OCI-LY1 (cell line): ENCODE measurements around the gene CAMK2D.

ENCODE experiments used
- H2AFZ ChIP-seq: fragments of 200-600 bp; sonication (generic), shearing (Covaris generic); 2 replicates; pipeline ENCODE4 v1.6.0; 2014; ENCODE audit warnings: antibody characterized with exemption, mild to moderate bottlenecking, low read length
- H3F3A ChIP-seq: fragments of 200-600 bp; sonication (generic), shearing (Covaris generic); 2 replicates; pipeline ENCODE4 v1.6.0; 2014; ENCODE audit warnings: mild to moderate bottlenecking, antibody characterized with exemption, low read length, moderate library complexity; ENCODE audit not compliant: insufficient read depth
- H3K27ac ChIP-seq: fragments of 200-600 bp; sonication (generic); 2 replicates; pipeline ENCODE4 v1.5.1; 2014; ENCODE audit warnings: low read length, mixed run types, mild to moderate bottlenecking, low read depth; ENCODE audit not compliant: poor library complexity, severe bottlenecking
- H3K27me3 ChIP-seq: fragments of 200-600 bp; sonication (generic); 2 replicates; pipeline ENCODE4 v1.6.0; 2014; ENCODE audit warnings: antibody characterized with exemption, mild to moderate bottlenecking, low read length, moderate library complexity; ENCODE audit not compliant: insufficient read depth
- H3K36me3 ChIP-seq: fragments of 200-600 bp; sonication (generic); 2 replicates; pipeline ENCODE4 v1.6.1; 2014; ENCODE audit warnings: mild to moderate bottlenecking, antibody characterized with exemption, low read length, moderate library complexity, mixed read lengths; ENCODE audit not compliant: insufficient read depth
- H3K4me1 ChIP-seq: fragments of 200-600 bp; sonication (generic); 2 replicates; pipeline ENCODE4 v1.5.1; 2014; ENCODE audit warnings: mild to moderate bottlenecking, low read length, moderate library complexity; ENCODE audit not compliant: insufficient read depth, severe bottlenecking
- H3K4me2 ChIP-seq: fragments of 200-600 bp; sonication (generic), shearing (Covaris generic); 2 replicates; pipeline ENCODE4 v1.6.1; 2014; ENCODE audit warnings: low read length
- H3K4me3 ChIP-seq: fragments of 200-600 bp; sonication (generic); 2 replicates; pipeline ENCODE4 v1.5.1; 2014; ENCODE audit warnings: low read length, low read depth, mild to moderate bottlenecking, mixed read lengths; ENCODE audit not compliant: poor library complexity, severe bottlenecking
- H3K79me2 ChIP-seq: fragments of 200-600 bp; shearing (Covaris generic); 2 replicates; pipeline ENCODE4 v1.6.1; 2016; ENCODE audit warnings: mixed run types, low read length, mixed read lengths; ENCODE audit not compliant: insufficient read depth
- H3K9ac ChIP-seq: fragments of 200-600 bp; sonication (generic), shearing (Covaris generic); 2 replicates; pipeline ENCODE4 v1.6.1; 2014; ENCODE audit warnings: mild to moderate bottlenecking, low read length, mixed read lengths
- H3K9me2 ChIP-seq: fragments of 200-600 bp; sonication (generic), shearing (Covaris generic); 2 replicates; pipeline ENCODE4 v1.6.1; 2014; ENCODE audit warnings: low read depth, mild to moderate bottlenecking, low read length, mixed read lengths
- H3K9me3 ChIP-seq: fragments of 200-600 bp; shearing (Covaris generic); 2 replicates; pipeline ENCODE4 v1.6.1; 2014; ENCODE audit warnings: low read length, mixed read lengths
- H4K20me1 ChIP-seq: fragments of 200-600 bp; sonication (generic), shearing (Covaris generic); 2 replicates; pipeline ENCODE4 v1.6.0; 2016; ENCODE audit warnings: mild to moderate bottlenecking, low read length; ENCODE audit not compliant: insufficient read depth
- EZH2 ChIP-seq: fragments of 200-600 bp; sonication (generic), shearing (Covaris generic); IDR thresholded peaks from 2 replicates; pipeline ENCODE4 v1.8.0; 2017; ENCODE audit warnings: borderline replicate concordance, mixed run types, mild to moderate bottlenecking, antibody characterized with exemption, low read length, moderate library complexity, mixed read lengths
- TF ChIP-seq, protein P1 (sequence below): fragments of 200-600 bp; sonication (generic), shearing (Covaris generic); IDR thresholded peaks from 2 replicates; pipeline ENCODE4 v1.5.1; 2017; ENCODE audit warnings: mild to moderate bottlenecking, antibody characterized with exemption, low read length, moderate library complexity, mixed read lengths

The CAMK2D gene

DNA sequence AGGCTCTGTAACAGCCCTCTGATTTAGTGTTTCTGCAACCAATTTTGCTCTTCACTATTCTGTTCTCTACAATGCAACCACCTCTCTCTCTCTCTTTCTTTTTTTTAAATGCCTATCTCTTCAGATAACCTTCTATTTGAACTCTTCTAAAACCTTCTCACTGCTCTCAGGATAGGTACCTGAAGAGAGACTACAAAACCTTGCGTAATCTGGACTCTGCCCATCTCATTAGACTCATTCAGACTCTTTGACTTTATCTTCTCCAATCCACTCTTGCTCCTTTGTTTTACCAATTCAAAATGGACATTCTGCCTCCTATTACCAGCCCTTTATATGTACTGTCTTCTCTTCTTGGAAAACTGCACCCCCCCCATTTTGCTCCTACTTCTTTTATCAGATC, 291.6 kb downstream of the CAMK2D start:
- Histone ChIP-seq H3K4me2 (no peak overlapping the region), H3F3A (no peaks in the 10 kb centered on the region), H3K4me3 (no peak overlapping the region), H2AFZ (no peak overlapping the region), H3K27me3 (no peaks in the 10 kb centered on the region), H3K9me3 (no peaks in the 10 kb centered on the region), H3K36me3 (peaks cover 17% of the 10 kb centered on the region; the same call in 1 of the 2 replicates), H4K20me1 (no peaks in the 10 kb centered on the region), H3K9ac (no peak overlapping the region), H3K79me2 (no peaks in the 10 kb centered on the region), H3K4me1 (no peaks in the 10 kb centered on the region), H3K27ac (no peak overlapping the region), H3K9me2 (no peaks in the 10 kb centered on the region)
- TF ChIP-seq, protein P1, sequence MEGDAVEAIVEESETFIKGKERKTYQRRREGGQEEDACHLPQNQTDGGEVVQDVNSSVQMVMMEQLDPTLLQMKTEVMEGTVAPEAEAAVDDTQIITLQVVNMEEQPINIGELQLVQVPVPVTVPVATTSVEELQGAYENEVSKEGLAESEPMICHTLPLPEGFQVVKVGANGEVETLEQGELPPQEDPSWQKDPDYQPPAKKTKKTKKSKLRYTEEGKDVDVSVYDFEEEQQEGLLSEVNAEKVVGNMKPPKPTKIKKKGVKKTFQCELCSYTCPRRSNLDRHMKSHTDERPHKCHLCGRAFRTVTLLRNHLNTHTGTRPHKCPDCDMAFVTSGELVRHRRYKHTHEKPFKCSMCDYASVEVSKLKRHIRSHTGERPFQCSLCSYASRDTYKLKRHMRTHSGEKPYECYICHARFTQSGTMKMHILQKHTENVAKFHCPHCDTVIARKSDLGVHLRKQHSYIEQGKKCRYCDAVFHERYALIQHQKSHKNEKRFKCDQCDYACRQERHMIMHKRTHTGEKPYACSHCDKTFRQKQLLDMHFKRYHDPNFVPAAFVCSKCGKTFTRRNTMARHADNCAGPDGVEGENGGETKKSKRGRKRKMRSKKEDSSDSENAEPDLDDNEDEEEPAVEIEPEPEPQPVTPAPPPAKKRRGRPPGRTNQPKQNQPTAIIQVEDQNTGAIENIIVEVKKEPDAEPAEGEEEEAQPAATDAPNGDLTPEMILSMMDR, result no peak
- TF ChIP-seq EZH2, result no peak

DNA sequence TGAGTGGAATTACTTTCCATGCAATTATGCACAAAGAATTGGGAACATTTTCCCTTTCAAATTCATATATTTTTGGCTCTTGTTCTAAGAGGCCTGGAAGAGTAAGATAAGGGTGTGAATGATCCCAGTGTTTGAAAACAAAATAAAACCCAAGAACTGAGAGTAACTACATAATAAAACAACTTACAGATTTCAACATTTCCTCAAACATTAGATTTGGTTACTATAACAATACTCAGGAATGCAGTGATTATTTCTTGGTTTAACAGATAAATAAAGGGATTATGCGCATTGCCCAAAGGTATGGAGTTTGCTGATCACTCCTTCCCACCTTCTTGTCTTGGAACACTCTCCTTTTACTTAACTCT, 292.5 kb downstream of the CAMK2D start:
- no peak overlapping the region for H3K4me3 ChIP-seq
- H3K79me2 ChIP-seq, result no peaks in the 10 kb centered on the region
- TF ChIP-seq EZH2, result no peak
- TF ChIP-seq, protein P1, result no peak
- peaks cover 26% of the 10 kb centered on the region for H3K36me3 ChIP-seq
- no peaks in the 10 kb centered on the region for H3K9me3 ChIP-seq
- no peak overlapping the region for H2AFZ ChIP-seq
- no peaks in the 10 kb centered on the region for H3K27me3 ChIP-seq
- H3K9me2 ChIP-seq, result no peaks in the 10 kb centered on the region
- H4K20me1 ChIP-seq, result no peaks in the 10 kb centered on the region
- H3K9ac ChIP-seq, result no peak overlapping the region
- H3K4me1 ChIP-seq, result no peaks in the 10 kb centered on the region
- H3K4me2 ChIP-seq, result no peak overlapping the region
- no peaks in the 10 kb centered on the region for H3F3A ChIP-seq
- no peak overlapping the region for H3K27ac ChIP-seq

DNA sequence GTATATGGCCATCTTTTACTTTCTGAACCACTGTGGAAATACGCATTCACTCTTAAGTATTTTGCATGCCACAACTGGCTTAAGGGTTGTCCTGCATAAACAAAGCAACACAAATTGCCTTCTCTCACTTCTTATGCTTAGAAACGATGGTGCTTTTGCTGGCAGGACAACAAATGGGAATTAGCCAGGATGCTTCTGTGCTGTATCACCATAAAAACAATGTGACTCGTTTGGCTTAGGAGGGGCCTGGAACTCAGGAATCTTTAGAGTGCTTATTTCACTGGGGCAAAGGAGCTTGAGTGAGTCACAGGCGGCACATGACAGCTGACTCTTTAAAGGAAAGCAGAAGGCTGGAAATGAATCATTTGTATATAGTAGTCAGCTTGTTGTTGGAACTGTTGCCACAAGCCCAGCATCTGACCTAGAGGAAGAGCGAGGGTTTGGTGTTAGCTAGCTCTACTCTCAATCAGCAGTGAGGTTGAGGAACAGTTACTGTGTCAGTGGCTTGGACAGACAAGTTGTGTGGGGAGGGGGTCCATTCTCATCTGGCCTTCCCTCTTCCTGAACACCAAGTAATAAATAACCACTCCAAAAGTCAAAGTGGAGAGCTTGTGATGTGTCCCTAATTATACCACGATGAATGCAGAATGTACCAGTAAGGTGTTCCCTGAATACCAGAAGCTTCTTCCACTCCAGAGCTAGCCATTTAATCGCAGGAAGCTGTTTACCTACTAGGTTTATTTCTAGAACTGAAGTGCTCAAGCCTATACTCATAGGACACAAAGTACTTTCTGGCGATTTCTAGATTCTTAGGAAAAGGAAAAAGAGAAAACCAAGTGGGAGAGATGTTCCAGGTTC, 293.1 kb downstream of the CAMK2D start:
- H3K27me3 ChIP-seq, result no peaks in the 10 kb centered on the region
- no peaks in the 10 kb centered on the region for H3K9me2 ChIP-seq
- H3K9ac ChIP-seq, result no peak overlapping the region
- no peak overlapping the region for H3K4me2 ChIP-seq
- TF ChIP-seq, protein P1, result no peak
- no peak for TF ChIP-seq EZH2
- H3K4me1 ChIP-seq, result no peaks in the 10 kb centered on the region
- no peak overlapping the region for H2AFZ ChIP-seq
- peaks cover 28% of the 10 kb centered on the region for H3K36me3 ChIP-seq
- no peaks in the 10 kb centered on the region for H3K79me2 ChIP-seq
- no peak overlapping the region for H3K4me3 ChIP-seq
- H3K27ac ChIP-seq, result no peak overlapping the region
- H4K20me1 ChIP-seq, result no peaks in the 10 kb centered on the region
- H3K9me3 ChIP-seq, result no peaks in the 10 kb centered on the region
- H3F3A ChIP-seq, result no peaks in the 10 kb centered on the region
